BJ (cell line): Measurements from ENCODE around the gene SLC4A4. TPM values are rescaled to one million over a fixed set of nuclear protein-coding genes. Genes with fewer than 3 reads are reported as not detected.

Experiments used
- CTCF ChIA-PET: fragments of 350-600 bp; formaldehyde crosslinking; extraction: SDS; loops from one replicate; lab custom pipeline; 2021; ENCODE audit warnings: antibody characterized with exemption, inconsistent platforms; lab: Yijun Ruan, JAX
- POLR2A ChIA-PET: fragments of 300-600 bp; sonication (Branson Sonifier 250); formaldehyde crosslinking; extraction: SDS; loops from one replicate; lab custom pipeline; 2021; ENCODE audit warnings: antibody characterized with exemption; lab: Charles Lee
- DNase-seq: peaks from one replicate; pipeline ENCODE4 v3.0.0-alpha.2; 2011; ENCODE audit warnings: low read depth
- H3K27me3 ChIP-seq: 2 replicates; pipeline ENCODE4 v1.6.0; 2011; ENCODE audit warnings: low read length; ENCODE audit not compliant: control insufficient read depth, insufficient read depth
- H3K36me3 ChIP-seq: 2 replicates; pipeline ENCODE4 v1.5.1; 2011; ENCODE audit warnings: low read length; ENCODE audit not compliant: control insufficient read depth, insufficient read depth
- H3K4me3 ChIP-seq: 2 replicates; pipeline ENCODE4 v1.5.1; 2011; ENCODE audit warnings: low read depth, mild to moderate bottlenecking, control low read depth, low read length
- polyA plus RNA-seq: library from polyadenylated mRNA; depleted of rRNA; stranded (reverse); fragments of >200 nt; gene quantifications from 2 replicates; pipeline ENCODE4 v1.2.3, GENCODE V29; 2011
- TF ChIP-seq, protein P1 (sequence below): IDR thresholded peaks from 2 replicates; pipeline ENCODE4 v1.5.1; 2011; ENCODE audit warnings: low read depth, mild to moderate bottlenecking, control low read depth, inconsistent platforms, low read length, moderate library complexity; ENCODE audit not compliant: insufficient read depth

SLC4A4 gene
- polyA plus RNA-seq, 1 experiment: 1.9 TPM

DNA sequence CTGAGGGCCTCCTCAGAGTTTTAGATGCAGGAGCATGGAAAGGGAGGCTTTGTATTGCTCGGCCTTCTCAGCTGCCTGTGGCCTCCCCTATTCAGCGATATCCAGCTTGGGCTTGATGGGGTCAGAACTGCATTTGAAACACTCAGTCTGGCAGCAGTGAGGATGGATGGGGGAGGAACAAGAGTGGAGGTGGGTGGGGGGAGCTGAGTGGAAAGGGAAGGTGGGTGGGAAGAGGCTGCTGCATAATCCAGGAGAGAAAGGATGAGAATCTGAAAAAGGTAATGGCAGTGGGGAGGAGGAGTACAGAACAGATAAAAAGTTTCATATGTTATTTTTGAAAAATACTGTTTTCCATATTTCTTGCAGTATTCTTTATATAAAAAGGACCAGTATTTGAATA, 202.7 kb downstream of the SLC4A4 start:
- TF ChIP-seq, protein P1, sequence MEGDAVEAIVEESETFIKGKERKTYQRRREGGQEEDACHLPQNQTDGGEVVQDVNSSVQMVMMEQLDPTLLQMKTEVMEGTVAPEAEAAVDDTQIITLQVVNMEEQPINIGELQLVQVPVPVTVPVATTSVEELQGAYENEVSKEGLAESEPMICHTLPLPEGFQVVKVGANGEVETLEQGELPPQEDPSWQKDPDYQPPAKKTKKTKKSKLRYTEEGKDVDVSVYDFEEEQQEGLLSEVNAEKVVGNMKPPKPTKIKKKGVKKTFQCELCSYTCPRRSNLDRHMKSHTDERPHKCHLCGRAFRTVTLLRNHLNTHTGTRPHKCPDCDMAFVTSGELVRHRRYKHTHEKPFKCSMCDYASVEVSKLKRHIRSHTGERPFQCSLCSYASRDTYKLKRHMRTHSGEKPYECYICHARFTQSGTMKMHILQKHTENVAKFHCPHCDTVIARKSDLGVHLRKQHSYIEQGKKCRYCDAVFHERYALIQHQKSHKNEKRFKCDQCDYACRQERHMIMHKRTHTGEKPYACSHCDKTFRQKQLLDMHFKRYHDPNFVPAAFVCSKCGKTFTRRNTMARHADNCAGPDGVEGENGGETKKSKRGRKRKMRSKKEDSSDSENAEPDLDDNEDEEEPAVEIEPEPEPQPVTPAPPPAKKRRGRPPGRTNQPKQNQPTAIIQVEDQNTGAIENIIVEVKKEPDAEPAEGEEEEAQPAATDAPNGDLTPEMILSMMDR: no peak
- POLR2A ChIA-PET: no interaction called here
- no peak overlapping the region for H3K4me3 ChIP-seq
- no peaks in the 10 kb centered on the region; the same call in 1 of the 2 replicates for H3K27me3 ChIP-seq
- DNase-seq: no peak
- CTCF ChIA-PET: no interaction called here
- no peaks in the 10 kb centered on the region for H3K36me3 ChIP-seq

- TF ChIP-seq, protein P1: no peak
- no peaks in the 10 kb centered on the region; the same call in 1 of the 2 replicates for H3K27me3 ChIP-seq
- ChIA-PET CTCF (interaction anchor here (1.2 kb wide), 1 partner anchor 315 kb away, joined by 3 read pairs; no protein-coding TSS in a partner anchor), POLR2A (interaction anchor here (0.5 kb wide), 1 partner anchor 334 kb away, joined by 7 read pairs; no protein-coding TSS in a partner anchor)
- no peaks in the 10 kb centered on the region for H3K36me3 ChIP-seq
- DNase-seq: peak; percentile 54
- no peak overlapping the region for H3K4me3 ChIP-seq
These were observed 206.3 kb downstream of the SLC4A4 start for GRCh38 chr4:71545168-71545567.

- Histone ChIP-seq H3K36me3 (no peaks in the 10 kb centered on the region), H3K27me3 (no peaks in the 10 kb centered on the region; the same call in 1 of the 2 replicates), H3K4me3 (no peak overlapping the region)
- TF ChIP-seq, protein P1: no peak
- ChIA-PET POLR2A (no interaction called here), CTCF (interaction anchor here (1.3 to 3.2 kb wide), 3 partner anchors 13 to 365 kb away, joined by 3 to 10 read pairs (median 10); no protein-coding TSS in a partner anchor)
- no peak for DNase-seq
These were observed 210.8 kb downstream of the SLC4A4 start for GRCh38 chr4:71549516-71550160.

- ChIA-PET POLR2A (interaction anchor here (1.1 kb wide), 1 partner anchor 77 kb away, joined by 6 read pairs; no protein-coding TSS in a partner anchor), CTCF (interaction anchor here (1.3 to 3.2 kb wide), 3 partner anchors 12 to 365 kb away, joined by 3 to 10 read pairs (median 10); no protein-coding TSS in a partner anchor)
- no peaks in the 10 kb centered on the region; the same call in 1 of the 2 replicates for H3K27me3 ChIP-seq
- no peaks in the 10 kb centered on the region for H3K36me3 ChIP-seq
- TF ChIP-seq, protein P1: peak; percentile 48
- DNase-seq: no peak
- no peak overlapping the region for H3K4me3 ChIP-seq
These were observed 211.7 kb downstream of the SLC4A4 start for GRCh38 chr4:71550220-71551165.
